GM19467 (cell line): Measurements from ENCODE around the gene CDHR3.

Experiments
- ATAC-seq: cut with Tn5 transposase; IDR thresholded peaks from one replicate; pipeline ENCODE4 v1.9.1; 2021; ENCODE audit warnings: mild to moderate bottlenecking, moderate library complexity; ENCODE audit not compliant: unreplicated experiment

Gene CDHR3, protein sequence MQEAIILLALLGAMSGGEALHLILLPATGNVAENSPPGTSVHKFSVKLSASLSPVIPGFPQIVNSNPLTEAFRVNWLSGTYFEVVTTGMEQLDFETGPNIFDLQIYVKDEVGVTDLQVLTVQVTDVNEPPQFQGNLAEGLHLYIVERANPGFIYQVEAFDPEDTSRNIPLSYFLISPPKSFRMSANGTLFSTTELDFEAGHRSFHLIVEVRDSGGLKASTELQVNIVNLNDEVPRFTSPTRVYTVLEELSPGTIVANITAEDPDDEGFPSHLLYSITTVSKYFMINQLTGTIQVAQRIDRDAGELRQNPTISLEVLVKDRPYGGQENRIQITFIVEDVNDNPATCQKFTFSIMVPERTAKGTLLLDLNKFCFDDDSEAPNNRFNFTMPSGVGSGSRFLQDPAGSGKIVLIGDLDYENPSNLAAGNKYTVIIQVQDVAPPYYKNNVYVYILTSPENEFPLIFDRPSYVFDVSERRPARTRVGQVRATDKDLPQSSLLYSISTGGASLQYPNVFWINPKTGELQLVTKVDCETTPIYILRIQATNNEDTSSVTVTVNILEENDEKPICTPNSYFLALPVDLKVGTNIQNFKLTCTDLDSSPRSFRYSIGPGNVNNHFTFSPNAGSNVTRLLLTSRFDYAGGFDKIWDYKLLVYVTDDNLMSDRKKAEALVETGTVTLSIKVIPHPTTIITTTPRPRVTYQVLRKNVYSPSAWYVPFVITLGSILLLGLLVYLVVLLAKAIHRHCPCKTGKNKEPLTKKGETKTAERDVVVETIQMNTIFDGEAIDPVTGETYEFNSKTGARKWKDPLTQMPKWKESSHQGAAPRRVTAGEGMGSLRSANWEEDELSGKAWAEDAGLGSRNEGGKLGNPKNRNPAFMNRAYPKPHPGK

GRCh38 chr7:105963038-105963667 lies at the start of gene CDHR3:
CDHR3 (plus strand) TSS chr7:105963264; CDS start chr7:105963319, 55 bp downstream.
- no peak for ATAC-seq

- ATAC-seq, result no peak
These were observed 49.1 kb upstream of the CDHR3 start for GRCh38 chr7:105913947-105914346.

DNA sequence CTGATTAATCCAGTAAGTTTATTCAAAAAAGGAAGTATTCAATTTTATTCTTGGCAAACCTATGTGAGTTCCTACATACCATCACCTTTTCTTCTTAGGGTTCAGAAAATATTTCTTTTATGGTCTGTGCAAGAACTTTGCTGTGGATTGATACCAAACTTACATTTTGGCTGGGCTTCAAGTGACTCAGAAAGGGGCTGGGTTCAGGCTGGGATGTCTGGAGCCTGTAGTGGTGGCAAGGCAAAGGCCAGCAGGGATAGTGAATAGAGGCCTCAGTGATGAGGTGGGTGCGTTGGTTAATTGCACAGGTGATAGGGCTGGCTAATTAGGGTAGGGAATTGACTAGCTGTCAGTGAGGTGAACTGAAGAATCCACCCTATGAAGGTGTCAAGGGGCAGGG lies 46.5 kb upstream of the CDHR3 start:
- no peak for ATAC-seq

- ATAC-seq, result no peak
These were observed 45.4 kb upstream of the CDHR3 start for GRCh38 chr7:105917659-105918058.

DNA sequence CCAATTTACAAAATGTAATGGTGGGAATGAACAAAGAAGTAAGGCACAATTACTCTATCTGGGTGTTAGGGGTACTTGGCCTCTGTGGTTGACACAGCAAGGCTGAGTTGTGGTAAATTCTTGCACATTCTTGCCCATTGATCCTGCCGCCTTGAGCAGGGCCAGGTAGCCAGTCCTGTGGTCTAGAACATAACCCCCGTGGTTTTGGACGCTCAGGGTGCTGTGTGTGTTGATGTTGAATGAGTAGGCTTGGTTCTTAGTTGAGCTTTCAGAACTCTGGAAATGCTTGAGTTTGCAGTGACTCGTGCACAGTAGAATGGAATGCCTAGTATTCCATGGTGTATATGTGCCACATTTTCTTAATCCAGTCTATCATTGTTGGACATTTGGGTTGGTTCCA lies 42.3 kb upstream of the CDHR3 start:
- ATAC-seq, result no peak

DNA sequence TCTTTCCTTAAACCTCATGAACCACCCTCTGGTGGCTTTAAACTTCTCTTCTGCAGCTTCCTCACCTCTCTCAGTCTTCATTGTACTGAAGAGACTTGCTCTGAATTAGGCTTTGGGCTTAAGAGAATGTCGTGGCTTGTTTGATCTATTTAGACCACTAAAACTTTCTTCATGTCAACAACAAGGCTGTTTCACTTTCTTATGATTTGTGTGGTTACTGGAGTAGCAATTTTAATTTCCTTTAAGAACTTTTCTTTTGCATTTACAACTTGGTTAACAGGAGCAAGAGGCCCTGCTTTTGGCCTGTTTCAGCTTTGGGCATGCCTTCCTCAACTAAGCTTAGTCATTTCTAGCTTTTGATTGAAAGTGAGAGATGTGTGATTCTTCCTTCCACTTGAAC lies 38.1 kb upstream of the CDHR3 start:
- ATAC-seq, result no peak

GRCh38 chr7:105926131-105926530 lies 36.9 kb upstream of the CDHR3 start:
- ATAC-seq, result no peak

DNA sequence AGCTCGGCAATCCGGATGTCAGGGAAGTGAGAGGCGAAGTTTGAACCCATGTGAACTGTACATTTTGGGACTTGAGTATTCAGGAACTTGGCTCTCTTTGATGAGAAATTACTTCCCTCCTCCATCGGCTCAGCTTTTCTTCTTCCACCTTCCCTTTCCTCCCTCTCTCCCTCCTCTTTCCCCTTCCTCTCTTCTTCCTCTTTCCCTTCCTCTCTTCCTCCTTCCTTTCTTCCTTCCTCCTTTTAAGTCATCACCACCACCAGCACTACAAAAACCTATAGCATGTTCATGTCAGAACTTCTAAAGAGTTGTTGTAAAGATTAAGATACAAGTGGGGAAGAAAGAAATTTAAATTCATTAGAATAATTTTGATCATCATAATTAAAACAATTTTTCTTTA lies 31.9 kb upstream of the CDHR3 start:
- ATAC-seq, result no peak

DNA sequence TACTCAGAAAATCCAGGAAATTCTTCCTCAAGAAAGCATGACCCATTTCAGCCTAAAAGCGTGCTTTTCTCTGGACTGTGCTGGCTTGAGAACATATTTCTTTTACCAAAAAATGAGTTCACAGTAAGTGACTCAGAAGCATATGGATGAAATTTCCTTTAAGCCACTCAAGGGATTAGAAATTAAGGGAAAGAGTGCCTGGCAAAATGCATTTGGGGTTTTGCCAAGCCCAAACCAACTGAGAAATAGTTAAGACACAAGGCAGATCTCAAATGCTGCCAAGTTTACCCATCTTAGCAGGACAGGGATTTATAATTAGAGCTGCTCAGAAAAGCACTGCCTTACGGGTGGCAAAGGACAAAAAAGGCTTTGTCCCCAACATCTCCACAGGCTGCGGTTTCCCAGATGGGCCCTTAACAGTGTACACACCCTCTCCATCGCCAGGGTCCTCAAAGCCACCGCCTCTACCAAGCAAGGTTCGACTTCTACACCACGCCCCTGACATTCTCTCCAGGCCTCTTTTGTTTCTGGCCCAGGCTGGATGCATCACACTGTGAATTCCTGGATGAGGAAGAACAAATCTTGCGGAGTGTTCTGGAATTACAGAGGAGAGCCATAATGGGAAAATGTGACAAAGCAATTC lies 30.1 kb upstream of the CDHR3 start:
- ATAC-seq, result no peak

GRCh38 chr7:105934572-105935185 lies 28.4 kb upstream of the CDHR3 start:
- no peak for ATAC-seq

GRCh38 chr7:105935250-105935649 lies 27.8 kb upstream of the CDHR3 start:
- no peak for ATAC-seq

DNA sequence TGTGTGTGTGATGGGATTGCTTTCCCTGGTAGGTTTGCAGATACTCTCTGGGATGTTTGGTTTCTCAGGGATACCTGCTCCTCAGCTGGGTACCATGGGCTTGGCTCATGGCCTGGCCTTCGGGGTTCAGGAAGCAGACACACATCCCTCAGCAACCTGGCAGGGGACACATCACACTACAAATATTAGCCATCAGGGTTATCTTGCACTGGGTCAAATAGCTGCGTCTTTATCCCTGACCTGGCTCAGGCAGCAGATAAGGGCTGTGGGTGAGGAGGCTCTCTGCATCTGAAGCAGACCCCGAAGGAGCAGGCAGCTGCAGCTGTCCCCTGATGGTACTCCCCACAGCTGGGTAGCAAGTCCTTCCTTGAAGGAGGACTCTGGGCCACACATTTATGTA lies 25.7 kb upstream of the CDHR3 start:
- no peak for ATAC-seq

DNA sequence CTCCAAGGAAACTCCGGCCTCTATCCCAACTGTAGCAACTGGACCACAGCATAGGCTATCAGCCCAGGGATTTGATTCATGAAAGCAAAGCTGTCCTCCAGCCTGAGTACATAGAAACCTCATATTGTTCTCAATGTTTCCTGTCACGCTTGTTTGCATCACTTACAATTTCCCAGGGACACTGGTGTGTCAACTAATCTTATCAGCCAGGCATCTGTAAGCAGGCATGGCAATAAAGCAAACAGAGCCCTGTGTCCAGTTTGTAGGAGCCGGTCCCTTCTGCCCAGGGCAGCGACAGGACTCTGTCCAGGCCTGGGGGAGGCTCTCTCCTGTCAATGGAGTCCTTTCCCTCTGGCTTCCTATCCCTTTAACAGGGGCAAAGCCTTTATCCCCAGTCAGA lies 23.0 kb upstream of the CDHR3 start:
- no peak for ATAC-seq

GRCh38 chr7:105941596-105941995 lies 21.5 kb upstream of the CDHR3 start:
- no peak for ATAC-seq

GRCh38 chr7:105943486-105943885 lies 19.6 kb upstream of the CDHR3 start:
- no peak for ATAC-seq

DNA sequence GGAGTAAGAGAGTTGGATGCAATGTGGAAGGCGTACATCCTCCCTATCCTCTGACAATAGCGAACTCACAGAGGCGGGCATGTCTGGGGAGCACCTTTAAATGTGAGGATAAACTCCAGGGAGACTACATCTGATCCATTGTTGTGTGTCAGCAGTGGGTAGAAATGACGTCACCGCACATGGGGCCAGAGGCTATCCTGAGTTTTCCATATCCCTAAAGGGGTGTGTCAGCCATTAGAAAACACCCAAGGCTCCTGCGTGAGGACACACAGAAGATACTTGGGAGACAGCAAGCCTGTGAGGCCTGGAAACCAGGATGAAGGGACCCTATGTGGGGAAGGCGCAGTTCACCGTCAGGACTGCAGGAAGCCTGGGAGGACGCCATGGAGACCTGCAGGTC lies 17.2 kb upstream of the CDHR3 start:
- no peak for ATAC-seq

GRCh38 chr7:105951597-105951996 lies 11.5 kb upstream of the CDHR3 start:
- no peak for ATAC-seq

DNA sequence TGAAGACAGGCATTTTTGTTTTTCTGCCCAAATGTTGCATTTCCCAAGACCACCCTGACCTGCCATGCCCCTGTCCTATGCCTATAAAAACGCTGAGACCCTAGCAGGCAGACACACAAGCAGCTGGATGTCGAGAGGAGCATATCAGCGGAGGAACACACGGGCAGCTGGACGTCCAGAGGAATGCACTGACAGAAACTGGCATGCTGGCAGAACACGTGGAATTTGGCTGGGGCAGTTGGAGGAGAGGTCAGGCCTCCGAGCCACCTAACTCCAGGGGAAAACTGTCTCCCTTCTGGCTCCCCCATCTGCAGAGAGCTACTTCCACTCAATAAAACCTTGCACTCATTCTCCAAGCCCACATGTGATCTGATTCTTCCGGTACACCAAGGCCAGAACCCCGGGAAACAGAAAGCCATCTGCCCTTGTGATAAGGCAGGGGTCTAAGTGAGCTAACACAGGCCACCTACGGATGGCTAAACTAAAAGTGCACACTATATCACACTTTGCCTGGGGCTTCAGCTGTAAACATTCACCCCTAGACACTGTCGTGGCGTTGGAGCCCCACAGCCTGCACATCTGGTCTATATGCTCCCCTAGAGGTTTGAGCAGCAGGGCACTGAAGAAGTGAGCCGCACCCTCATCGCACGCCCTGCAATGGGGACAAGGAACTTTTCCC lies 10.0 kb upstream of the CDHR3 start:
- no peak for ATAC-seq

- no peak for ATAC-seq
These were observed 8.4 kb upstream of the CDHR3 start for GRCh38 chr7:105954711-105955110.
